Calu3 (cell line): ENCODE measurements around the gene RPTOR. TPM values are rescaled to one million over a fixed set of nuclear protein-coding genes. Genes with fewer than 3 reads are reported as not detected.

ENCODE experiments used
- BruUV-seq: library from RNA; stranded (reverse); fragments of 400-500 nt; replicated peaks from 2 replicates; lab custom pipeline; 2021; lab: Mats Ljungman, UMichigan
- CTCF ChIA-PET: fragments of 300-600 bp; sonication (Branson Sonifier 250); formaldehyde crosslinking; loops from one replicate; lab custom pipeline; 2022; ENCODE audit warnings: antibody characterized with exemption; lab: Charles Lee
- DNase-seq: peaks from one replicate; pipeline ENCODE4 v3.0.0; 2022
- H3K27ac Mint-ChIP-seq: one replicate; pipeline ENCODE4 v1.8.0; 2022; ENCODE audit warnings: mixed read lengths; ENCODE audit not compliant: unreplicated experiment
- H3K27me3 Mint-ChIP-seq: one replicate; pipeline ENCODE4 v1.8.0; 2022; ENCODE audit warnings: mixed read lengths; ENCODE audit not compliant: unreplicated experiment
- H3K36me3 Mint-ChIP-seq: one replicate; pipeline ENCODE4 v1.8.0; 2022; ENCODE audit warnings: mild to moderate bottlenecking, moderate library complexity, mixed read lengths; ENCODE audit not compliant: insufficient read depth, unreplicated experiment
- H3K4me1 Mint-ChIP-seq: one replicate; pipeline ENCODE4 v1.8.0; 2022; ENCODE audit warnings: mild to moderate bottlenecking, low read depth, mixed read lengths; ENCODE audit not compliant: unreplicated experiment
- H3K4me3 Mint-ChIP-seq: one replicate; pipeline ENCODE4 v1.8.0; 2022; ENCODE audit warnings: mild to moderate bottlenecking, low read depth, moderate library complexity, mixed read lengths; ENCODE audit not compliant: unreplicated experiment
- H3K9me3 Mint-ChIP-seq: one replicate; pipeline ENCODE4 v1.8.0; 2022; ENCODE audit warnings: low read depth, mixed read lengths; ENCODE audit not compliant: unreplicated experiment
- intact Hi-C: fragments of 100-400 bp; cut with micrococcal nuclease; formaldehyde crosslinking; loops from one replicate; pipeline ENCODE4 v1.10.0; 2022; ENCODE audit not compliant: unreplicated experiment
- total RNA-seq: library from RNA; stranded (reverse); gene quantifications from 2 replicates; pipeline ENCODE4 v1.2.3, GENCODE V29; 2022
- TF ChIP-seq, protein P1 (sequence below): fragments of 200-600 bp; IDR thresholded peaks from one replicate; pipeline ENCODE4 v1.8.0; 2022; ENCODE audit warnings: antibody characterized with exemption; ENCODE audit not compliant: unreplicated experiment

Gene RPTOR
- total RNA-seq, 1 experiment from 2014 or later, result 41.8 TPM

DNA sequence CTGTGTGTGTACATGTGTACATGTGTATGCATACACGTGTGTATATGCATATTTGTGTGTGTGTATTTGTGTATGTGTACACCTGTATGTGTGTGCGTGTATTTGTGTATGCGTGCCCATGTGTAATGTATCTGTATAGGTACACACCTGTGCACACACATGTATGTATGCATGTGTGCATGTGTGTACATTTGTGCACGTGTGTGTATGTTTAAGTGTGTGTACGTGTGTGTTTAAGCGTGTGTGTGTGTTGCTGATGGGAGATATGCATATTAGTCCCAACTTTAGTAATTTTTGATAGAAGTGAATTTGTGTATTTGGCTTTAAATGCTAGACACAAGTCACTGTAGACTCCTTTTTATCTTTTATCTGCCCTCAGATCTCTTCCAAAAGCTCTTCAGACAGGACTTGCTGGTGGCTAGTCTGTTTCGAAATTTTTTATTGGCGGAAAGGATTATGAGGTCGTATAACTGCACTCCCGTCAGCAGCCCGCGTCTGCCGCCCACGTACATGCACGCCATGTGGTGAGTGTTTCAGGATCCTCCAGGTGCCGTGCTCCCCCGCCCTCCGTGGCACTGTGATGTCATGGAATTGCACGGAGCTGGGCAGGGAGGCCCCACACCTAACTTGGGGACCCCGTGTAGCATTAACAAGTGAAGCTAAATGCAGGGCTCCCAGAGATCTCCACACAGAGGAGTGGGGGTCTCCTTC, 278.2 kb downstream of the RPTOR start:
- intact Hi-C loops, result no loop called here
- Mint-ChIP-seq H3K4me1 (no peaks in the 10 kb centered on the region), H3K36me3 (peaks cover 8% of the 10 kb centered on the region), H3K27me3 (no peaks in the 10 kb centered on the region), H3K27ac (no peak overlapping the region), H3K4me3 (no peak overlapping the region), H3K9me3 (no peaks in the 10 kb centered on the region)
- no TSS peak for BruUV-seq
- CTCF ChIA-PET, result no interaction called here
- TF ChIP-seq, protein P1, sequence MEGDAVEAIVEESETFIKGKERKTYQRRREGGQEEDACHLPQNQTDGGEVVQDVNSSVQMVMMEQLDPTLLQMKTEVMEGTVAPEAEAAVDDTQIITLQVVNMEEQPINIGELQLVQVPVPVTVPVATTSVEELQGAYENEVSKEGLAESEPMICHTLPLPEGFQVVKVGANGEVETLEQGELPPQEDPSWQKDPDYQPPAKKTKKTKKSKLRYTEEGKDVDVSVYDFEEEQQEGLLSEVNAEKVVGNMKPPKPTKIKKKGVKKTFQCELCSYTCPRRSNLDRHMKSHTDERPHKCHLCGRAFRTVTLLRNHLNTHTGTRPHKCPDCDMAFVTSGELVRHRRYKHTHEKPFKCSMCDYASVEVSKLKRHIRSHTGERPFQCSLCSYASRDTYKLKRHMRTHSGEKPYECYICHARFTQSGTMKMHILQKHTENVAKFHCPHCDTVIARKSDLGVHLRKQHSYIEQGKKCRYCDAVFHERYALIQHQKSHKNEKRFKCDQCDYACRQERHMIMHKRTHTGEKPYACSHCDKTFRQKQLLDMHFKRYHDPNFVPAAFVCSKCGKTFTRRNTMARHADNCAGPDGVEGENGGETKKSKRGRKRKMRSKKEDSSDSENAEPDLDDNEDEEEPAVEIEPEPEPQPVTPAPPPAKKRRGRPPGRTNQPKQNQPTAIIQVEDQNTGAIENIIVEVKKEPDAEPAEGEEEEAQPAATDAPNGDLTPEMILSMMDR, result no peak
- DNase-seq, result no peak

DNA sequence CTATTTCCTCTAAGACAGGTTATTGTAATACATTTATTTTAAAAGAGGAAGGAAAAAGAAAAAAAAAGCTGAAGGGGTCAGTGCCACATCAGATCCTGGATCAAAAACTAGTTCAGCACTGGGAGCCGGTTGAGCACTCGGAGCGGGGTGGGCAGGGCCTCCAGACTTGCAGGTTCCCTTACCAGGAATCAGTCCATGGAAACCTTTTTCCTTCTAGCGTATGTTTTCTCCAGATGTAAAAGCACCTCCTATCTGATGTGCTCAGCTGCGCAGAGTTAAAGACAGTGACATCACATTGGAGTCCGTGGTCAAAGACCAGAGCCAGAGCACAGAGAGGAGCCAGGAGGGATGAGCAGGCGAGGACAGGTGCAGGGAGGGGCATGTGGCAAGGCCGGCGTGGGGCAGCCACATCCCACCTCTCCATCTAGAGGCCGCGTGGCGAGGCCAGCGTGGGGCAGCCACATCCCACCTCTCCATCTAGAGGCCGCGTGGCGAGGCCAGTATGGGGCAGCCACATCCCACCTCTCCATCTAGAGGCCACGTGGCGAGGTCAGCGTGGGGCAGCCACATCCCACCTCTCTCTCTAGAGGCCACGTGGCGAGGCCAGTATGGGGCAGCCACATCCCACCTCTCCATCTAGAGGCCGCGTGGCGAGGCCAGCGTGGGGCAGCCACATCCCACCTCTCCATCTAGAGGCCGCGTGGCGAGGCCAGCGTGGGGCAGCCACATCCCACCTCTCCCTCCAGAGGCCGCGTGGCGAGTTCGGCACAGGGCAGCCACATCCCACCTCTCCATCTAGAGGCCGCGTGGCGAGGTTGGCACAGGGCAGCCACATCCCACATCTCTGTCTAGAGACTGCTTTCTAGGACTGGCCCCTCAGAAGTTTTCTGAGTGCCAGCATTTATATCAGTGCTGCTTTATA, 280.2 kb downstream of the RPTOR start:
- no TSS peak for BruUV-seq
- no peaks in the 10 kb centered on the region for H3K4me1 Mint-ChIP-seq
- intact Hi-C loops, result no loop called here

DNA sequence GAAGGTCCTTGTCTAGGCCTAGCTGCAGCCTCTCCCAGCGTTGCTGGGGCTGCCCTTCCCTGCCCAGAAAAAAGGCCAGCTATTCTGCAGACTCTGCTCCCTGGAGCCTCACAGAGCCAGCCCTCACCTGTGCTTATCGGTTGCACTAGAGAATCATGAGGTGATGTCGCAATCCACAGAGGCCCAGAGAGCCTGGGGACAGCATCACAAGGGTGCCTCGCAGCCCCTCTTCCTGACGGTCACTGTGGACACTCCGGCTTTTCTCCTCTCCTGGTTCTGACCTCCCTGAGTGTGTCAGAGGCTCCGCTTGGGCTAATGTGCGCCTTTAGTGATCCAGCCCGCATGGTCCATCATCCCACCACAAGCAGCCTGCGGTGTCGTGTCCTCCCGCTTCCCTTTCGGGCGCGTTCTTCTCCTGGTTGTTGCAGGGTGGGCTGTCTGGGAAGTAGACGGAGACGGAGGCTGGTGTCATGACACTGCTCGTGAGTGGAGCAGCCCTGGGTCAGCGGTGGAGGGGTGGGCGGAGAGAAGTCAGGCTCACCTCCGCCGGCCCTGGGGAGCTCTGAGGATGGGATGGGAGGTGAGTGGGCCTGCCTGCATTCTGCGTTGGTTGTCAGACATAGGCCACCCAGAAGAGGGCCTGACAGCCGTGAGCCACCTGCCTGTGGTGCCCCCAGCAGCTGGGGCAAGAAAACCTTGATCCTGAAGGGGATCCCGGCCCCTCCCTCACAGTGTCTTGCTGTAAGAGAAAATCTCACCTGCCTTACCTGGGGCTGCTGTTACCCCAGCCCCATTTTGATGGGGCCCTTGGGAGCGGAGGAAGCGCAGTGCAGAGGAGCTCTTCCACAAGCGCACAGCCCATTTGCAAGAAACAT, 281.1 kb downstream of the RPTOR start:
- Mint-ChIP-seq H3K4me3 (no peak overlapping the region), H3K9me3 (no peaks in the 10 kb centered on the region), H3K27me3 (no peaks in the 10 kb centered on the region), H3K36me3 (peaks cover 12% of the 10 kb centered on the region), H3K4me1 (no peaks in the 10 kb centered on the region), H3K27ac (no peak overlapping the region)
- BruUV-seq, result no TSS peak
- intact Hi-C loops, result no loop called here
- no peak for DNase-seq
- CTCF ChIA-PET, result no interaction called here
- TF ChIP-seq, protein P1, result no peak

More for the DNA sequence above, 280.2 kb downstream of the RPTOR start:
- TF ChIP-seq, protein P1, result no peak
- Mint-ChIP-seq H3K9me3 (no peaks in the 10 kb centered on the region), H3K36me3 (peaks cover 8% of the 10 kb centered on the region), H3K27ac (no peak overlapping the region), H3K27me3 (no peaks in the 10 kb centered on the region), H3K4me3 (no peak overlapping the region)
- no peak for DNase-seq
- CTCF ChIA-PET, result no interaction called here

DNA sequence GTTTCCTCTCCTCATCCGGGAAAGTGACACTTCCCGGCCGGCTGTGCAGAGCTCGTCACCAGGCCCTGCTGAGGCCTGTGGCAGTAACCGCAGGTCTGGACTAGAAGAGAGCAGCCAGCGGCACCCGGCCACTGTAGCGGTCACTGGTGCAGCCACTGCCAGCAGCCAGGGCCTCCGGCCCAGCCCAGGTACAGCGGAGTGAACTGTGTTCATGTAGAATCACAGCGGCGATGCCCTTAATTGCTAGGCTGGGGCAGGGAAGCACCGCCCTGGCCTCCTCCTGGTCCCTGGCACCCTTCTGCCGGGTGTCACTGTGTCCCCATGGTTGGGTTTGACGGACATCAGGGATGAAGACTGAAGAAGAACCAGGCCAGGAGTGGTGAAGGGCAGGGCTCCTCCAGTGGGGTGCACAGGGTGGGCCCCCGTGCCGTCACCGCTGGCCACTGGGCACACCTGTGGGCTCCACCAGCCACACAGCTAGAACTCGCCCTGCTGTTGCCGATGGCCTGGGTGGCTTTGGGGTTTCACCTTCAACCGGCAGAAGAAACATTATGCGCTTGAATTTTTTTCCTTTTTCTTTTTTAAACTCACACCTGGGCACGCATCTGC, 281.8 kb downstream of the RPTOR start:
- TF ChIP-seq, protein P1, result no peak
- H3K9me3 Mint-ChIP-seq, result no peaks in the 10 kb centered on the region
- no peak overlapping the region for H3K4me3 Mint-ChIP-seq
- CTCF ChIA-PET, result no interaction called here
- no peak for DNase-seq
- no TSS peak for BruUV-seq
- no peaks in the 10 kb centered on the region for H3K27me3 Mint-ChIP-seq
- no peak overlapping the region for H3K27ac Mint-ChIP-seq
- H3K4me1 Mint-ChIP-seq, result no peaks in the 10 kb centered on the region
- intact Hi-C loops, result no loop called here
- H3K36me3 Mint-ChIP-seq, result peaks cover 12% of the 10 kb centered on the region
